Fibroblast of lung (primary cell): ENCODE measurements around the gene TTLL11. TPM values are rescaled to one million over a fixed set of nuclear protein-coding genes. Genes with fewer than 3 reads are reported as not detected.

Experiments used
- DNase-seq, 2 donors: peaks; one replicate each; pipeline versions ENCODE4 v3.0.0 to v3.0.0-alpha.2; 2010; ENCODE audit warnings: low read depth in 2 of 2
- H2AFZ ChIP-seq: 2 replicates; pipeline ENCODE4 v1.5.1; 2012; ENCODE audit warnings: low read length, control low read depth, inconsistent platforms
- H3K27ac ChIP-seq: 2 replicates; pipeline ENCODE4 v1.5.1; 2011; ENCODE audit warnings: low read length, control low read depth; ENCODE audit not compliant: insufficient read depth
- H3K27me3 ChIP-seq: 2 replicates; pipeline ENCODE4 v1.5.1; 2011; ENCODE audit warnings: mild to moderate bottlenecking, low read length; ENCODE audit not compliant: control insufficient read depth, insufficient read depth
- H3K36me3 ChIP-seq: 2 replicates; pipeline ENCODE4 v1.5.1; 2011; ENCODE audit warnings: low read length; ENCODE audit not compliant: control insufficient read depth, insufficient read depth
- H3K4me1 ChIP-seq: 2 replicates; pipeline ENCODE4 v1.5.1; 2011; ENCODE audit warnings: low read length; ENCODE audit not compliant: control insufficient read depth, insufficient read depth; ENCODE audit errors: extremely low read depth
- H3K4me2 ChIP-seq: 2 replicates; pipeline ENCODE4 v1.5.1; 2011; ENCODE audit warnings: low read length, control low read depth; ENCODE audit not compliant: insufficient read depth; ENCODE audit errors: extremely low read depth
- H3K4me3 ChIP-seq, 4 experiments: fragments of 200-600 bp in 1 of 4; sonication (generic) in 1 of 4; replicated peaks in 1 of 4; 2 replicates each; pipeline ENCODE4 v1.5.1; 2011 to 2016; ENCODE audit warnings: low read length in 4 of 4, low read depth in 3 of 4, mild to moderate bottlenecking in 3 of 4, control low read depth in 2 of 4, inconsistent platforms in 1 of 4, mixed read lengths in 1 of 4; ENCODE audit not compliant: insufficient read depth in 1 of 4; ENCODE audit errors: control extremely low read depth in 1 of 4
- H3K79me2 ChIP-seq: 2 replicates; pipeline ENCODE4 v1.5.1; 2012; ENCODE audit warnings: mild to moderate bottlenecking, low read length, inconsistent platforms; ENCODE audit not compliant: control insufficient read depth, insufficient read depth
- H3K9ac ChIP-seq: 2 replicates; pipeline ENCODE4 v1.5.1; 2011; ENCODE audit warnings: mild to moderate bottlenecking, low read length, control low read depth; ENCODE audit not compliant: insufficient read depth
- H3K9me3 ChIP-seq: 2 replicates; pipeline ENCODE4 v1.5.1; 2012; ENCODE audit warnings: low read depth, low read length; ENCODE audit not compliant: control insufficient read depth, insufficient read depth
- H4K20me1 ChIP-seq: 2 replicates; pipeline ENCODE4 v1.5.1; 2011; ENCODE audit warnings: low read length; ENCODE audit not compliant: control insufficient read depth, insufficient read depth; ENCODE audit errors: extremely low read depth
- CTCF ChIP-seq, 2 donors: IDR thresholded peaks in 1 of 2; conservative IDR thresholded peaks in 1 of 2; 1 replicate in 1 of 2; 2 replicates in 1 of 2; pipeline ENCODE4 v1.5.1; 2011 to 2012; ENCODE audit warnings: low read length in 2 of 2, control low read depth in 1 of 2, inconsistent platforms in 1 of 2, low read depth in 1 of 2, mild to moderate bottlenecking in 1 of 2
- EZH2 ChIP-seq: IDR thresholded peaks from 2 replicates; pipeline ENCODE4 v1.5.1; 2012; ENCODE audit warnings: low read length, control low read depth, mild to moderate bottlenecking; ENCODE audit errors: missing control alignments
- polyA plus RNA-seq, 2 donors: library from polyadenylated mRNA; depleted of rRNA in 1 of 2; stranded (reverse) in 1 of 2; unstranded in 1 of 2; fragments of >200 nt; gene quantifications; 2 replicates each; pipeline ENCODE4 v1.2.1, GENCODE V29; 2011 to 2012; ENCODE audit warnings: missing spikeins in 1 of 2
- total RNA-seq: library from RNA; depleted of rRNA; stranded (reverse); fragments of >200 nt; gene quantifications from 2 replicates; pipeline ENCODE4 v1.2.1, GENCODE V29; 2014

The TTLL11 gene
- total and polyA plus RNA-seq, 2 donors (not counting 1 experiment from before 2014, with no cell fraction given), result 3.9 to 4.8 TPM

- H3K9ac ChIP-seq, result no peak overlapping the region
- H4K20me1 ChIP-seq, result no peaks in the 10 kb centered on the region
- H2AFZ ChIP-seq, result no peak overlapping the region
- H3K79me2 ChIP-seq, result no peaks in the 10 kb centered on the region
- DNase-seq, result no peak
- no peaks in the 10 kb centered on the region for H3K27me3 ChIP-seq
- no peak overlapping the region for H3K4me2 ChIP-seq
- H3K9me3 ChIP-seq, result no peaks in the 10 kb centered on the region
- no peak overlapping the region for H3K27ac ChIP-seq
- TF ChIP-seq CTCF (conservative IDR thresholded peaks at IDR 0.05 in 1 of 2, IDR thresholded peaks at IDR 0.05 in 1 of 2; ENCODE audit: low read depth in 1 of 2, low read length in 2 of 2), result no peak
- no peak for TF ChIP-seq EZH2
- H3K4me3 ChIP-seq, result no peak overlapping the region
- no peaks in the 10 kb centered on the region for H3K36me3 ChIP-seq
- peaks cover 2% of the 10 kb centered on the region for H3K4me1 ChIP-seq
Measured at GRCh38 chr9:121818841-121819427, 274.2 kb downstream of the TTLL11 start.

- H3K79me2 ChIP-seq, result no peaks in the 10 kb centered on the region
Measured at GRCh38 chr9:121818016-121818661, 275.0 kb downstream of the TTLL11 start.

GRCh38 chr9:121817476-121817875 is 275.6 kb downstream of the TTLL11 start:
- Histone ChIP-seq H3K9ac (no peak overlapping the region), H3K27me3 (no peaks in the 10 kb centered on the region), H3K4me1 (peaks cover 2% of the 10 kb centered on the region), H3K4me3 (no peak overlapping the region), H3K36me3 (no peaks in the 10 kb centered on the region), H3K9me3 (no peaks in the 10 kb centered on the region), H3K79me2 (no peaks in the 10 kb centered on the region), H2AFZ (no peak overlapping the region), H3K27ac (no peak overlapping the region), H3K4me2 (no peak overlapping the region), H4K20me1 (no peaks in the 10 kb centered on the region)
- DNase-seq, result no peak
- TF ChIP-seq EZH2, result no peak
- TF ChIP-seq CTCF (conservative IDR thresholded peaks at IDR 0.05 in 1 of 2, IDR thresholded peaks at IDR 0.05 in 1 of 2; ENCODE audit: low read depth in 1 of 2, low read length in 2 of 2), result no peak

More at GRCh38 chr9:121818016-121818661, 275.0 kb downstream of the TTLL11 start:
- Histone ChIP-seq H3K36me3 (no peaks in the 10 kb centered on the region), H4K20me1 (no peaks in the 10 kb centered on the region), H3K9me3 (no peaks in the 10 kb centered on the region), H3K4me3 (no peak overlapping the region), H3K27me3 (no peaks in the 10 kb centered on the region), H2AFZ (no peak overlapping the region), H3K27ac (no peak overlapping the region), H3K4me1 (peaks cover 2% of the 10 kb centered on the region), H3K9ac (no peak overlapping the region), H3K4me2 (no peak overlapping the region)
- no peak for DNase-seq
- TF ChIP-seq EZH2 (no peak), CTCF (conservative IDR thresholded peaks at IDR 0.05 in 1 of 2, IDR thresholded peaks at IDR 0.05 in 1 of 2; ENCODE audit: low read depth in 1 of 2, low read length in 2 of 2) (no peak)
